ENCODE results near the gene MMRN2. TPM values are rescaled to one million over a fixed set of nuclear protein-coding genes. Genes with fewer than 3 reads are reported as not detected.
"Not testable (repeated sequence)": the region's sequence is repeated elsewhere in the genome, so short reads cannot be mapped to it uniquely, and the experiment has no call there.

MMRN2 gene
- total and polyA plus RNA-seq, 2 of the 8 experiments (the other 6 are each of a cell fraction or from before 2014, with no cell fraction given) = 1.2 TPM

GRCh38 chr10:86978457-86978856, 21.0 kb upstream of the MMRN2 start:
- H3K9me3 ChIP-seq (ENCODE audit: insufficient read depth in 2 of 2, low read depth in 1 of 2, low read length in 1 of 2); H3K14ac ChIP-seq (ENCODE audit: insufficient read length); H3K56ac ChIP-seq (replicated peaks; ENCODE audit: insufficient read length, low read depth, low read length); H2BK5ac ChIP-seq (ENCODE audit: low read depth, low read length); H3K9ac ChIP-seq (replicated peaks in 1 of 4; ENCODE audit: extremely low read depth in 1 of 4, low read depth in 3 of 4, low read length in 3 of 4); H4K91ac ChIP-seq (replicated peaks; ENCODE audit: insufficient read length, low read length); H3K18ac ChIP-seq (ENCODE audit: extremely low read depth, low read length); H2BK120ac ChIP-seq (replicated peaks; ENCODE audit: low read depth, low read length); H3K27ac ChIP-seq (ENCODE audit: low read depth, low read length); H2BK12ac ChIP-seq (ENCODE audit: low read depth, low read length); H3K79me1 ChIP-seq (ENCODE audit: low read depth, low read length); H3K27me3 ChIP-seq (replicated peaks in 1 of 4; ENCODE audit: control insufficient read depth in 3 of 4, extremely low read depth in 1 of 4, insufficient read depth in 3 of 4, low read length in 3 of 4); H3K36me3 ChIP-seq (ENCODE audit: control insufficient read depth in 2 of 4, insufficient read depth in 4 of 4, low read length in 3 of 4); H2BK20ac ChIP-seq (ENCODE audit: low read length); H4K8ac ChIP-seq (ENCODE audit: extremely low read depth, insufficient read depth, low read length); FAIRE-seq; H3K4me3 ChIP-seq (ENCODE audit: extremely low read depth in 1 of 4, insufficient read depth in 2 of 4, low read depth in 3 of 4, low read length in 4 of 4); H4K20me1 ChIP-seq (replicated peaks in 1 of 2; ENCODE audit: control insufficient read depth in 1 of 2, insufficient read depth in 2 of 2, low read length in 2 of 2); H3K4me2 ChIP-seq (ENCODE audit: insufficient read depth in 1 of 2, low read depth in 2 of 2, low read length in 2 of 2); H3K4ac ChIP-seq (replicated peaks; ENCODE audit: insufficient read length, low read depth, low read length); H3K23me2 ChIP-seq (ENCODE audit: low read depth, low read length); H3K23ac ChIP-seq (ENCODE audit: insufficient read length); H2AFZ ChIP-seq (ENCODE audit: low read length); H4K5ac ChIP-seq (ENCODE audit: insufficient read length, low read depth, low read length); H2BK15ac ChIP-seq (ENCODE audit: low read length); H3K79me2 ChIP-seq (ENCODE audit: control insufficient read depth in 1 of 2, insufficient read depth in 2 of 2, low read length in 2 of 2); DNase-seq (ENCODE audit: low read depth in 1 of 2, low spot score in 2 of 2); H2AK5ac ChIP-seq (ENCODE audit: low read depth, low read length); H3K4me1 ChIP-seq (replicated peaks in 1 of 4; ENCODE audit: control insufficient read depth in 3 of 4, insufficient read depth in 4 of 4, low read length in 3 of 4): not testable (repeated sequence)
- CTCF ChIA-PET (ENCODE audit: partially characterized antibody) = interaction anchor here (0.6 kb wide), 1 partner anchor 644 kb away, joined by 3 read pairs; no protein-coding TSS in a partner anchor
- WGBS, 2 experiments (ENCODE audit: extremely low coverage in 1 of 2, insufficient coverage in 1 of 2, insufficient read length in 1 of 2, insufficient replicate concordance in 2 of 2, low coverage in 1 of 2, low lambda C conversion rate in 2 of 2, missing lambda C conversion rate in 1 of 2) = 77% methylated on average over 3 of the region's 3 CpGs; no CpG with 5 or more reads in 1 of the 2 experiments
- POLR2A ChIA-PET (ENCODE audit: partially characterized antibody) = interaction anchor here (0.7 kb wide), 1 partner anchor 36 kb away, joined by 3 read pairs; no protein-coding TSS in a partner anchor
